ENCODE data around the gene COL6A5. TPM values are rescaled to one million over a fixed set of nuclear protein-coding genes. Genes with fewer than 3 reads are reported as not detected.

The COL6A5 gene
- polyA plus RNA-seq, 2 of the 4 experiments (the other 2 are of a cell fraction), result not detected

DNA sequence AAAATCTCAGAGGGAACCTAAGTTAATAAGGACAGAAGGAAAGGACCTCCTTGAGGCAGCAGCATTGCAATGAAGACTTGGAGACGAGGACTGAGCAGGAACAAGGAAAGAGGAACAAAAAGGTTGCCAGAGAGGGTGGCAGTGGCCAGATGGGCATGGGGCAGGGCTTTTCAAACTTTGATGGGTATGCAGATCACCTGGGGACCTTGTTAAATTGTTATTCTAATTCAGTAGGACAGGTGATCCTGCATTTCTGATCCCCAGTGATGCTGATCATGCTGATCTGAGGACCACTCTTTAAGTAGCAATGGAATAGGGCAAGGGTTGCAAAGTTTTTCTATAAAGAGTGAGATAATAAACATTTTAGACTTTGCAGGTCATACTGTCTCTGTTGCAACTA, 182.6 kb downstream of the COL6A5 start:
- Histone ChIP-seq H3K9me3 (no peaks in the 10 kb centered on the region), H3K4me1 (no peaks in the 10 kb centered on the region), H3K27ac (no peak overlapping the region), H3K4me3 (no peak overlapping the region), H3K4me2 (no peak overlapping the region)
- CTCF ChIA-PET, result interaction anchor here (1.6 to 2.4 kb wide), 2 partner anchors 13 to 252 kb away, joined by 3 to 7 read pairs; no protein-coding TSS in a partner anchor
- WGBS (ENCODE audit: missing lambda C conversion rate), result 0% methylated on average over 1 of the region's 1 CpG
- POLR2A ChIA-PET, result no interaction called here
- no peak for ATAC-seq
- FAIRE-seq, result no peak
- DNase-seq (ENCODE audit: low read depth in 1 of 2, low spot score in 1 of 2), result no peak
- TF ChIP-seq NR3C1 (IDR thresholded peaks at IDR 0.05), result no peak
- TF ChIP-seq, protein P1, sequence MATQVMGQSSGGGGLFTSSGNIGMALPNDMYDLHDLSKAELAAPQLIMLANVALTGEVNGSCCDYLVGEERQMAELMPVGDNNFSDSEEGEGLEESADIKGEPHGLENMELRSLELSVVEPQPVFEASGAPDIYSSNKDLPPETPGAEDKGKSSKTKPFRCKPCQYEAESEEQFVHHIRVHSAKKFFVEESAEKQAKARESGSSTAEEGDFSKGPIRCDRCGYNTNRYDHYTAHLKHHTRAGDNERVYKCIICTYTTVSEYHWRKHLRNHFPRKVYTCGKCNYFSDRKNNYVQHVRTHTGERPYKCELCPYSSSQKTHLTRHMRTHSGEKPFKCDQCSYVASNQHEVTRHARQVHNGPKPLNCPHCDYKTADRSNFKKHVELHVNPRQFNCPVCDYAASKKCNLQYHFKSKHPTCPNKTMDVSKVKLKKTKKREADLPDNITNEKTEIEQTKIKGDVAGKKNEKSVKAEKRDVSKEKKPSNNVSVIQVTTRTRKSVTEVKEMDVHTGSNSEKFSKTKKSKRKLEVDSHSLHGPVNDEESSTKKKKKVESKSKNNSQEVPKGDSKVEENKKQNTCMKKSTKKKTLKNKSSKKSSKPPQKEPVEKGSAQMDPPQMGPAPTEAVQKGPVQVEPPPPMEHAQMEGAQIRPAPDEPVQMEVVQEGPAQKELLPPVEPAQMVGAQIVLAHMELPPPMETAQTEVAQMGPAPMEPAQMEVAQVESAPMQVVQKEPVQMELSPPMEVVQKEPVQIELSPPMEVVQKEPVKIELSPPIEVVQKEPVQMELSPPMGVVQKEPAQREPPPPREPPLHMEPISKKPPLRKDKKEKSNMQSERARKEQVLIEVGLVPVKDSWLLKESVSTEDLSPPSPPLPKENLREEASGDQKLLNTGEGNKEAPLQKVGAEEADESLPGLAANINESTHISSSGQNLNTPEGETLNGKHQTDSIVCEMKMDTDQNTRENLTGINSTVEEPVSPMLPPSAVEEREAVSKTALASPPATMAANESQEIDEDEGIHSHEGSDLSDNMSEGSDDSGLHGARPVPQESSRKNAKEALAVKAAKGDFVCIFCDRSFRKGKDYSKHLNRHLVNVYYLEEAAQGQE (IDR thresholded peaks at IDR 0.05), result no peak
- TF ChIP-seq FOSL2 (IDR thresholded peaks at IDR 0.05), result no peak
- no peak for TF ChIP-seq FOSL2 (CRISPR knock-in tag; IDR thresholded peaks at IDR 0.05)
- TF ChIP-seq RARB (CRISPR knock-in tag; IDR thresholded peaks at IDR 0.05), result no peak
- no peak for TF ChIP-seq MAFK (IDR thresholded peaks at IDR 0.05; ENCODE audit: partially characterized antibody)
- no peak for TF ChIP-seq HOXB5 (CRISPR knock-in tag; IDR thresholded peaks at IDR 0.05)
- TF ChIP-seq, protein P2, sequence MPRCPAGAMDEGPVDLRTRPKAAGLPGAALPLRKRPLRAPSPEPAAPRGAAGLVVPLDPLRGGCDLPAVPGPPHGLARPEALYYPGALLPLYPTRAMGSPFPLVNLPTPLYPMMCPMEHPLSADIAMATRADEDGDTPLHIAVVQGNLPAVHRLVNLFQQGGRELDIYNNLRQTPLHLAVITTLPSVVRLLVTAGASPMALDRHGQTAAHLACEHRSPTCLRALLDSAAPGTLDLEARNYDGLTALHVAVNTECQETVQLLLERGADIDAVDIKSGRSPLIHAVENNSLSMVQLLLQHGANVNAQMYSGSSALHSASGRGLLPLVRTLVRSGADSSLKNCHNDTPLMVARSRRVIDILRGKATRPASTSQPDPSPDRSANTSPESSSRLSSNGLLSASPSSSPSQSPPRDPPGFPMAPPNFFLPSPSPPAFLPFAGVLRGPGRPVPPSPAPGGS (IDR thresholded peaks at IDR 0.05), result no peak
- no peak for TF ChIP-seq HEYL (CRISPR knock-in tag; IDR thresholded peaks at IDR 0.05)
- TF ChIP-seq PHF8 (IDR thresholded peaks at IDR 0.05; ENCODE audit: borderline replicate concordance, low read depth), result no peak
- no peak for TF ChIP-seq RCOR1 (IDR thresholded peaks at IDR 0.05; ENCODE audit: low read depth, low read length)
- TF ChIP-seq, protein P3, sequence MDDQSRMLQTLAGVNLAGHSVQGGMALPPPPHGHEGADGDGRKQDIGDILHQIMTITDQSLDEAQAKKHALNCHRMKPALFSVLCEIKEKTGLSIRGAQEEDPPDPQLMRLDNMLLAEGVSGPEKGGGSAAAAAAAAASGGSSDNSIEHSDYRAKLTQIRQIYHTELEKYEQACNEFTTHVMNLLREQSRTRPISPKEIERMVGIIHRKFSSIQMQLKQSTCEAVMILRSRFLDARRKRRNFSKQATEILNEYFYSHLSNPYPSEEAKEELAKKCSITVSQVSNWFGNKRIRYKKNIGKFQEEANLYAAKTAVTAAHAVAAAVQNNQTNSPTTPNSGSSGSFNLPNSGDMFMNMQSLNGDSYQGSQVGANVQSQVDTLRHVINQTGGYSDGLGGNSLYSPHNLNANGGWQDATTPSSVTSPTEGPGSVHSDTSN (IDR thresholded peaks at IDR 0.05), result no peak

DNA sequence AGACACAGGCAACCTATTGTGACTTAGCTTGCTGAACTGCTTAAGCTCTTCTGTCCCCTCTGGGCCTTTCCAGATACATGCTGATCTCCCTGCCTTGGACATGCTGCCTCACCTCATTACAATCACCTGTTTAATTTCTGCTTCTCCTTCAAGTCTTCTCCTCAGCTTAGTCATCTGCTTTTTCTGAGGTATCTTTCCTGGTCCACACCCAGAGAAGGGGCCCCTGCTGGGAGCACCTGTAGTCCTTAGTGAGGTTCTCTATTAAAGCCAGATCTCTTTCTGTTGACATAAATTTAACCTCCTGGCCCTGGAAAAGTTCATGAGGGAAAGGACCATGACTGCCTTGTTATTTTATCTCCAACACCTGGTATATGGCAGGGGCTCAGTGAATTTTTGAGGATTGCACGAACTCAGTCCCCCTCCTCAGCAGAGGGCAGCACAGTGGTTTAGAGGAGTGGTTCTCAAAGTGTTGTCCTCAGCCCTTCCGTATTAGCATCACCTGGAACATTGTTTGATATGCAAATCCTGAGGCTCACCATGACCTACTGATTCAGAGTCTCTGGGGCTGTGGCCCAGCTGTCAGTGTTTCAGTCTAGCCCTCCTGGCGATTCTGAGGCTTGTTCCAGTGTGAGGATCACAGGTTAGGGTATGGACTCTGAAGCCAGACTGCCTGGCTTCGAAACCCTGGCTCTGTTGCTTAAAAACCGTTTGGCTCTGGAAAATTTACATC, 184.2 kb downstream of the COL6A5 start:
- Histone ChIP-seq H3K4me3 (no peak overlapping the region), H3K4me2 (no peak overlapping the region), H3K4me1 (no peaks in the 10 kb centered on the region), H3K27ac (no peak overlapping the region), H3K9me3 (no peaks in the 10 kb centered on the region)
- no peak for FAIRE-seq
- ATAC-seq, result no peak
- ChIA-PET POLR2A (no interaction called here), CTCF (interaction anchor here (2.4 kb wide), 1 partner anchor 253 kb away, joined by 7 read pairs; no protein-coding TSS in a partner anchor)
- no peak for TF ChIP-seq MAFK (IDR thresholded peaks at IDR 0.05; ENCODE audit: partially characterized antibody)
- TF ChIP-seq, protein P4, sequence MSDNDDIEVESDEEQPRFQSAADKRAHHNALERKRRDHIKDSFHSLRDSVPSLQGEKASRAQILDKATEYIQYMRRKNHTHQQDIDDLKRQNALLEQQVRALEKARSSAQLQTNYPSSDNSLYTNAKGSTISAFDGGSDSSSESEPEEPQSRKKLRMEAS (IDR thresholded peaks at IDR 0.05), result no peak
- TF ChIP-seq, protein P5, sequence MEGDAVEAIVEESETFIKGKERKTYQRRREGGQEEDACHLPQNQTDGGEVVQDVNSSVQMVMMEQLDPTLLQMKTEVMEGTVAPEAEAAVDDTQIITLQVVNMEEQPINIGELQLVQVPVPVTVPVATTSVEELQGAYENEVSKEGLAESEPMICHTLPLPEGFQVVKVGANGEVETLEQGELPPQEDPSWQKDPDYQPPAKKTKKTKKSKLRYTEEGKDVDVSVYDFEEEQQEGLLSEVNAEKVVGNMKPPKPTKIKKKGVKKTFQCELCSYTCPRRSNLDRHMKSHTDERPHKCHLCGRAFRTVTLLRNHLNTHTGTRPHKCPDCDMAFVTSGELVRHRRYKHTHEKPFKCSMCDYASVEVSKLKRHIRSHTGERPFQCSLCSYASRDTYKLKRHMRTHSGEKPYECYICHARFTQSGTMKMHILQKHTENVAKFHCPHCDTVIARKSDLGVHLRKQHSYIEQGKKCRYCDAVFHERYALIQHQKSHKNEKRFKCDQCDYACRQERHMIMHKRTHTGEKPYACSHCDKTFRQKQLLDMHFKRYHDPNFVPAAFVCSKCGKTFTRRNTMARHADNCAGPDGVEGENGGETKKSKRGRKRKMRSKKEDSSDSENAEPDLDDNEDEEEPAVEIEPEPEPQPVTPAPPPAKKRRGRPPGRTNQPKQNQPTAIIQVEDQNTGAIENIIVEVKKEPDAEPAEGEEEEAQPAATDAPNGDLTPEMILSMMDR (IDR thresholded peaks at IDR 0.05), result no peak
- no peak for TF ChIP-seq EHMT2 (IDR thresholded peaks at IDR 0.05; ENCODE audit: low read depth)
- DNase-seq (ENCODE audit: low read depth in 1 of 2, low spot score in 1 of 2), result no peak
- 7% methylated on average over 5 of the region's 5 CpGs for WGBS (ENCODE audit: missing lambda C conversion rate)

All from A549 (cell line).